Neural crest cell (in vitro differentiated cells): ENCODE data around the gene TMCC3. TPM values are rescaled to one million over a fixed set of nuclear protein-coding genes. Genes with fewer than 3 reads are reported as not detected.
"Not testable (repeated sequence)": the region's sequence is repeated elsewhere in the genome, so short reads cannot be mapped to it uniquely, and the experiment has no call there.

Experiments used
- DNase-seq: peaks from one replicate; pipeline ENCODE4 v3.0.0; 2021; ENCODE audit warnings: low read depth, mixed read lengths, low spot score
- H3K27ac Mint-ChIP-seq: one replicate; pipeline ENCODE4 v1.8.0; 2021; ENCODE audit warnings: mild to moderate bottlenecking, mixed read lengths; ENCODE audit not compliant: unreplicated experiment
- H3K27me3 Mint-ChIP-seq: 2 replicates; pipeline ENCODE4 v1.8.0; 2021; ENCODE audit warnings: low read depth, mild to moderate bottlenecking, mixed read lengths
- H3K36me3 Mint-ChIP-seq: 2 replicates; pipeline ENCODE4 v1.8.0; 2021; ENCODE audit warnings: low read depth, mild to moderate bottlenecking, mixed read lengths
- H3K4me1 Mint-ChIP-seq: 2 replicates; pipeline ENCODE4 v1.8.0; 2021; ENCODE audit warnings: mixed read lengths
- H3K4me3 Mint-ChIP-seq: one replicate; pipeline ENCODE4 v1.8.0; 2021; ENCODE audit warnings: mild to moderate bottlenecking, mixed read lengths
- H3K9me3 Mint-ChIP-seq: 2 replicates; pipeline ENCODE4 v1.8.0; 2021; ENCODE audit warnings: mixed read lengths
- CTCF ChIP-seq: fragments of 200-600 bp; sonication (generic); conservative IDR thresholded peaks from 2 replicates; pipeline ENCODE4 v1.5.0; 2021; ENCODE audit warnings: antibody characterized with exemption, mild to moderate bottlenecking
- total RNA-seq: library from RNA; stranded (reverse); gene quantifications from 2 replicates; pipeline ENCODE4 v1.2.1, GENCODE V29; 2021

TMCC3 gene
- total RNA-seq, 1 donor from 2014 or later: 3.4 TPM

GRCh38 chr12:94617101-94617500 lies 33.3 kb downstream of the TMCC3 start:
- H3K4me3 Mint-ChIP-seq: no peak overlapping the region
- peaks cover 9% of the 10 kb centered on the region for H3K4me1 Mint-ChIP-seq
- no peaks in the 10 kb centered on the region for H3K36me3 Mint-ChIP-seq
- no peak overlapping the region for H3K27ac Mint-ChIP-seq
- no peaks in the 10 kb centered on the region for H3K27me3 Mint-ChIP-seq
- no peaks in the 10 kb centered on the region for H3K9me3 Mint-ChIP-seq
- TF ChIP-seq CTCF: no peak
- DNase-seq: no peak

GRCh38 chr12:94616203-94616729 lies 34.1 kb downstream of the TMCC3 start:
- H3K36me3 Mint-ChIP-seq: no peaks in the 10 kb centered on the region
- no peaks in the 10 kb centered on the region for H3K9me3 Mint-ChIP-seq
- DNase-seq: peak; percentile 45
- no peak overlapping the region for H3K4me3 Mint-ChIP-seq
- no peak overlapping the region for H3K27ac Mint-ChIP-seq
- H3K4me1 Mint-ChIP-seq: peaks cover under 1% of the 10 kb centered on the region
- TF ChIP-seq CTCF: no peak
- H3K27me3 Mint-ChIP-seq: no peaks in the 10 kb centered on the region

- Mint-ChIP-seq H3K9me3 (no peaks in the 10 kb centered on the region), H3K4me1 (peaks cover 2% of the 10 kb centered on the region), H3K27ac (peak overlapping the region; percentile 89), H3K36me3 (no peaks in the 10 kb centered on the region), H3K27me3 (no peaks in the 10 kb centered on the region), H3K4me3 (no peak overlapping the region)
- TF ChIP-seq CTCF: no peak
- DNase-seq: no peak
These were observed 34.8 kb downstream of the TMCC3 start for GRCh38 chr12:94615260-94616181.

- Mint-ChIP-seq H3K4me3 (peak overlapping the region; percentile 3), H3K4me1 (peaks cover 3% of the 10 kb centered on the region), H3K36me3 (no peaks in the 10 kb centered on the region), H3K27me3 (no peaks in the 10 kb centered on the region), H3K27ac (peak overlapping the region; percentile 68), H3K9me3 (no peaks in the 10 kb centered on the region)
- TF ChIP-seq CTCF: no peak
- no peak for DNase-seq
These were observed 36.1 kb downstream of the TMCC3 start for GRCh38 chr12:94614288-94614721.

GRCh38 chr12:94609917-94610443 lies 40.4 kb downstream of the TMCC3 start:
- H3K4me1 Mint-ChIP-seq: peaks cover 3% of the 10 kb centered on the region
- no peak for TF ChIP-seq CTCF
- no peak for DNase-seq
- H3K4me3 Mint-ChIP-seq: no peak overlapping the region
- H3K27me3 Mint-ChIP-seq: no peaks in the 10 kb centered on the region
- peaks cover 10% of the 10 kb centered on the region for H3K36me3 Mint-ChIP-seq
- no peak overlapping the region for H3K27ac Mint-ChIP-seq
- H3K9me3 Mint-ChIP-seq: peaks cover 5% of the 10 kb centered on the region

GRCh38 chr12:94606810-94607209 lies 43.5 kb downstream of the TMCC3 start:
- H3K27ac Mint-ChIP-seq, DNase-seq, H3K27me3 Mint-ChIP-seq, H3K9me3 Mint-ChIP-seq, H3K4me3 Mint-ChIP-seq, H3K4me1 Mint-ChIP-seq, H3K36me3 Mint-ChIP-seq: not testable (repeated sequence)
